ENCODE data around the gene AK5. TPM values are rescaled to one million over a fixed set of nuclear protein-coding genes. Genes with fewer than 3 reads are reported as not detected.

Gene AK5
- total RNA-seq, 2 experiments from 2014 or later, result 0.65 to 0.86 TPM

Other genes starting within 250 kb of the AK5 start
- gene PIGK, start 62.6 kb upstream of the AK5 start, total RNA-seq, result 10 to 100 TPM; 21.3 to 21.7 TPM